ENCODE results near the gene SWAP70. TPM values are rescaled to one million over a fixed set of nuclear protein-coding genes. Genes with fewer than 3 reads are reported as not detected.

Gene SWAP70
- total RNA-seq, 1 donor from 2014 or later, result 19.0 TPM

- DNase-seq, result no peak
- ATAC-seq (ENCODE audit: poor library complexity), result no peak
- intact Hi-C loops (cut with DNase I), result no loop called here
These were observed 20.1 kb upstream of the SWAP70 start for GRCh38 chr11:9643751-9644150.

DNA sequence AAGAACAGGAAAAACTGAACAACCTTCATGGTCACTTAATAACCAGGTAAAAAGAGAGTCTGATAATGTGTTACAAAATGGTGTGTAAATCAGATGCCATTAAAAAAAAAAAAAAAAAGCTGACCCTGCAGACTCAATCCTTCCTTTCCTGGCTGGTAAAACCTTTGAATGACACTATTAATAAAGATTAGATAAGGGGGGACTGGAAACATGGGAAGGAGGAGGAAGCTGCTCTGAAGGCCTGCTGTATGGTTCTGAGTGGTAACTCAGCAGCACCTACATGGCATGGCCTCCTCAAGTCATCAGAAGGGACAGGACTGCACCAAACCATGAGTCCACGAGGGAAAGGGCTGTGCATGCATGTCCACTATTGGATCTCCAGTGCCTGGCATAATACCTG, 18.0 kb upstream of the SWAP70 start:
- no peak for DNase-seq
- ATAC-seq (ENCODE audit: poor library complexity), result no peak
- intact Hi-C loops (cut with DNase I), result no loop called here

DNA sequence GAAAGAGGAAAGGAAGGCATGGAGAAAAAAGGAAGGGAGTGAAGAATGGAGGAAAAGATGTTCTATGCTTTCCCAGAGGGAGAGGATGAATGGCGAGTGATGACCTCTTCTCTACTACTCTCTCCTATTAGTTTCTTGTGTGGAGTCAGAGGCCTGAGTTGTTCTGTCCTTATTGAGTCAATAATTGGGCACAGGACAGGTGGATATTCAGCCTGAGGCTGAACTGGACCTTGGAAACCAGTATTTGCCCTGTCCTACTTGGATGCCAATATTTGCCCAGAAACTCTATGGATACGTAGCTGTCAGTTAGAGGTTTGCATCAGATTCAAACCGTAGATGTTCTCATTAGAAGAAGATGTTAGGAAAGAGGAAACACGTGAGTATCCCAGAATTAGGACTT, 17.6 kb upstream of the SWAP70 start:
- DNase-seq (no peak), ATAC-seq (ENCODE audit: poor library complexity) (no peak)
- intact Hi-C loops (cut with DNase I), result no loop called here

DNA sequence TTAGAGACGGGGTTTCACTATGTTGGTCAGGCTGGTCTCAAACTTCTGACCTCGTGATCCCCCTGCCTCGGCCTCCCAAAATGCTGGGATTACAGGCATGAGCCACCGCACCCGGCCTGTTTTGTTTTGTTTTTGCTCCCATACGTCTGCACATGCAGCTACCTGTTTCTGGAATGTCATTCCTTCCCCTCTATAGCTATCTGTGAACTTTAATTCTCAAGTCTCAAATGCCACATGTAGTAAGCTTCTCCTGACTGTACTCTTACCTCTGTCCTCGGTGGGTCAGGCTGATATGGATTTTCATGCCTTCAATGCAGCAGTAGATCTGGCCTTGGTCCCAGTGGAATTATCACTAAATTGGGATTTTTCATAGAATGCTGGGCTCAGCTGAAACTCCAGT, 12.4 kb upstream of the SWAP70 start:
- no peak for ATAC-seq (ENCODE audit: poor library complexity)
- intact Hi-C loops (cut with DNase I), result no loop called here
- DNase-seq, result no peak

GRCh38 chr11:9651899-9652748, 11.8 kb upstream of the SWAP70 start:
- ATAC-seq (ENCODE audit: poor library complexity) (no peak), DNase-seq (no peak)
- intact Hi-C loops (cut with DNase I), result no loop called here

GRCh38 chr11:9653871-9654270, 10.0 kb upstream of the SWAP70 start:
- intact Hi-C loops (cut with DNase I), result no loop called here
- no peak for ATAC-seq (ENCODE audit: poor library complexity)
- DNase-seq, result no peak

DNA sequence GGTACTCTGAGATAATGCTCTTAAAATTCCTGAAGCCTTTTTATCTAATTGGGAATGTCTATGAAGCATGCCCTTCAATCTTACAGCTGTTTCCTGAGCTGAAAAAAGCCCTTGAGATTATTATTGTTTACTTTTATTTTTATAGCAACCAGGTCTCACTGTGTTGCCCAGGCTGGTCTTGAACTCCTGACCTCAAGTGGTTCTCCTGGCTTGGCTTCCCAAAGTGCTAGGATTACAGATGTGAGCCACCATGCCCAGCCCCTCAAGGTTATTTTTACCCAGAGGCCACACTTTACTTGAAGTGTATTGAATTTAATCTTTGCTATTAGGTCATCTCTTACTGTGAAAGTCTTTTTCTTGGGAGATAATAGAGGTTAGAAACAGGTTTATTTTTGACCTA, 7.0 kb upstream of the SWAP70 start:
- intact Hi-C loops (cut with DNase I), result no loop called here
- DNase-seq (no peak), ATAC-seq (ENCODE audit: poor library complexity) (no peak)

GRCh38 chr11:9657531-9657930, 6.3 kb upstream of the SWAP70 start:
- intact Hi-C loops (cut with DNase I), result no loop called here
- ATAC-seq (ENCODE audit: poor library complexity) (no peak), DNase-seq (no peak)

GRCh38 chr11:9660886-9661285, 3.0 kb upstream of the SWAP70 start:
- DNase-seq (no peak), ATAC-seq (ENCODE audit: poor library complexity) (no peak)
- intact Hi-C loops (cut with DNase I), result loop anchor here (5.0 kb wide), 1 partner anchor 44 kb away; no protein-coding TSS in a partner anchor

DNA sequence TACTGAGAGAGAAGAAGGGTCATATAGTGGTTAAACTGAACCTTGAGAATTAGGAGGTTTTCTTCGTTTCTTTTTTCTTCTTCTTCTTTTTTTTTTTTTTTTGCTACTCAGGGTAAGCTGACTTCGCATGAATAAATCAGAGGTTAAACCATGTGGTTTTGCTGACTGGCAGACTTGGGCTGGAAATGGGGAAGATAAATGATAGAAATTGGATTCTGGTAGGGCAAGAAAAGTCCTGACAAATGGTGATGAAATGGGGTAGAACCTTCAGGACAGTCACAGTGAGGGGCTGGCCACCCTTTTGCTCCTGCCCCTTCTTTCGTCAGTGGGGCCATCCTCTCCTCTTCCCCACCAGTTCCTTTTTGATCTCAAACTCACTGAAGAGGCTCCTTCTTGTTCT, 1.6 kb upstream of the SWAP70 start:
- ATAC-seq (ENCODE audit: poor library complexity) (peak; percentile 14), DNase-seq (no peak)
- intact Hi-C loops (cut with DNase I), result loop anchor here (5.0 kb wide), 1 partner anchor 45 kb away; no protein-coding TSS in a partner anchor

- ATAC-seq (ENCODE audit: poor library complexity) (peak; percentile 72), DNase-seq (peak; percentile 48)
- intact Hi-C loops (cut with DNase I), result loop anchor here (5.0 kb wide), 1 partner anchor 47 kb away; no protein-coding TSS in a partner anchor
These were observed 647 bp downstream of the SWAP70 start for GRCh38 chr11:9664276-9665171.

DNA sequence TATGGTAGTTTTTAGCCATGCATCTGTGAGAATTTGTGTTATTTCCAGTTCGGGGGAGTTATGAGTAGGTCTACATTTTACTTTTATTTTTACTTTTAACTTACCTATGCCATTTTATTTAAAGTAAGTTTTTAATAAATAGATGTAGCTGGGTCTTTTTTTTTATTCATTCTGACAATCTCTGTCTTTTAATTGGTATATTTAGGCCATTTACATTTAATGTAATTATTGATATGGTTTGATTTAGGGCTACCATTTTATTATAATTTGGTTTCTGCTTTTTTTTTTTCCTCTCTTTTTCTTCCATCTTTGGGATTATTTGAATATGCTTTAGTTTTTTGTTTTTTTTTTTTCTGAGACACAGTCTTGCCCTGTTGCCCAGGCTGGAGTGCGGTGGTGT, 1.9 kb downstream of the SWAP70 start:
- DNase-seq, result no peak
- intact Hi-C loops (cut with DNase I), result no loop called here
- ATAC-seq (ENCODE audit: poor library complexity), result no peak

DNA sequence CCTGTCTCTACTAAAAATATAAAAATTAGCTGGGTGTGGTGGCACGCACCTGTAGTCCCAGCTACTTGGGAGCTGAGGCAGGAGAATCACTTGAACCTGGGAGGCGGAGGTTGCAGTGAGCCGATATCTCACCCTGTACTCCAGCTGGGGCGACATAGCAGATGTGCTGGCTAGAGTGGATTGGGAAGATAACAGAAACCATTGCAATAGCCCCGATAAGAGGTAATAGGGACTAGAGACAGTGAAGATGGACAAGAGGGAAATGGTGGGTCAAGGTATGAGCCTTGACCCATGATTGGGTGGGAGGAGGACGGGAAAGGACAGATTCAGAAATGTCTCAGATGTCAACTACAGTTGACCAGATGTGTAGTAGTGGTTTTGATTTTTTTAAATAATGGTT, 6.1 kb downstream of the SWAP70 start:
- no peak for DNase-seq
- ATAC-seq (ENCODE audit: poor library complexity), result no peak
- intact Hi-C loops (cut with DNase I), result no loop called here

GRCh38 chr11:9672288-9672916, 8.5 kb downstream of the SWAP70 start:
- no peak for DNase-seq
- intact Hi-C loops (cut with DNase I), result no loop called here
- no peak for ATAC-seq (ENCODE audit: poor library complexity)

- intact Hi-C loops (cut with DNase I), result no loop called here
- ATAC-seq (ENCODE audit: poor library complexity) (no peak), DNase-seq (no peak)
These were observed 9.0 kb downstream of the SWAP70 start for GRCh38 chr11:9672918-9673317.

- intact Hi-C loops (cut with DNase I), result no loop called here
- no peak for DNase-seq
- ATAC-seq (ENCODE audit: poor library complexity), result no peak
These were observed 11.8 kb downstream of the SWAP70 start for GRCh38 chr11:9675691-9676090.

DNA sequence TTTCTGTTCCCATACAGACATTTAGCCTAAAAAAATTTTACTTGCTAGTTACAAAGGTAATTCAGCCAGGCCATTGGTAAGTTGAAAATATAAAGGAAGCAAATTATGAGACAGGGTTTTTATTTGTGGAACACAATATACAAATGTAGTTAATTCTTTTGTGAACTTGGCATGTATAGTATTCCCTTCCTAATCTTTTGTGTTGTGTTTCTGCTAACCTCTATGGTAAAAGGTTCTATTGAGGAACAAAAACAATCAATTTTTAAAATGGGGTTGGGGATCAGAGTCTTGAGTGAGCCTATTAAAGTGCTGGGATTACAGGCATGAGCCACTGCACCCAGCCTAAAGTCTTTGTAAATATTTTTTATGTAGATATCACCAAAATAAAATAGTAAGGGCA, 14.1 kb downstream of the SWAP70 start:
- intact Hi-C loops (cut with DNase I), result no loop called here
- ATAC-seq (ENCODE audit: poor library complexity) (no peak), DNase-seq (no peak)

GRCh38 chr11:9678576-9678975, 14.7 kb downstream of the SWAP70 start:
- intact Hi-C loops (cut with DNase I), result no loop called here
- no peak for ATAC-seq (ENCODE audit: poor library complexity)

DNA sequence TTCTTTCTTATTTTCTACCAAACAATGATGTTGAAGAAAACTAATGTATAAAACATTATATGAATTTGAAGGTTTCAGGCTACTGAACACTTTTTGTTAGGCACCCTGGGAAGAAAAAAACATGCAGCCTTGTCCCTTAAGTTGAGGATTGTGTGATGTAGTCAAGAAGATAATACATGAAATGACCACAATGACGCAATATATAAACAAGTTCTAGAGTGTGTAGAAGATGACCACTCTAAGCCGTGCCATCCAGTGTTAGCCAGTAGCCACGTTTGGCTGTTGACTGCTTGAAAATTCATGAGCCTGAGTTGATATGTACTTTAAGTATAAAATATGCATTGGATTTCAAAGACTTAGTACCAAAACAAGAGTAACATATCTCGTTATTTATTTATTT, 16.2 kb downstream of the SWAP70 start:
- intact Hi-C loops (cut with DNase I), result no loop called here
- no peak for DNase-seq

More at GRCh38 chr11:9678576-9678975, 14.7 kb downstream of the SWAP70 start:
- DNase-seq, result no peak

More for the DNA sequence above, 16.2 kb downstream of the SWAP70 start:
- no peak for ATAC-seq (ENCODE audit: poor library complexity)

Data from Right ventricle myocardium superior (tissue), 1 donor.